GM18909 (cell line): ENCODE measurements around the gene ZBED5.
A peak's percentile ranks its signal among the peaks of the same experiment; 100 is the strongest.
"Not testable (repeated sequence)": the region's sequence is repeated elsewhere in the genome, so short reads cannot be mapped to it uniquely, and the experiment has no call there.

Source experiments
- ATAC-seq: cut with Tn5 transposase; IDR thresholded peaks from one replicate; pipeline ENCODE4 v1.9.1; 2021; ENCODE audit warnings: mild to moderate bottlenecking; ENCODE audit not compliant: unreplicated experiment, poor library complexity

ZBED5 gene

DNA sequence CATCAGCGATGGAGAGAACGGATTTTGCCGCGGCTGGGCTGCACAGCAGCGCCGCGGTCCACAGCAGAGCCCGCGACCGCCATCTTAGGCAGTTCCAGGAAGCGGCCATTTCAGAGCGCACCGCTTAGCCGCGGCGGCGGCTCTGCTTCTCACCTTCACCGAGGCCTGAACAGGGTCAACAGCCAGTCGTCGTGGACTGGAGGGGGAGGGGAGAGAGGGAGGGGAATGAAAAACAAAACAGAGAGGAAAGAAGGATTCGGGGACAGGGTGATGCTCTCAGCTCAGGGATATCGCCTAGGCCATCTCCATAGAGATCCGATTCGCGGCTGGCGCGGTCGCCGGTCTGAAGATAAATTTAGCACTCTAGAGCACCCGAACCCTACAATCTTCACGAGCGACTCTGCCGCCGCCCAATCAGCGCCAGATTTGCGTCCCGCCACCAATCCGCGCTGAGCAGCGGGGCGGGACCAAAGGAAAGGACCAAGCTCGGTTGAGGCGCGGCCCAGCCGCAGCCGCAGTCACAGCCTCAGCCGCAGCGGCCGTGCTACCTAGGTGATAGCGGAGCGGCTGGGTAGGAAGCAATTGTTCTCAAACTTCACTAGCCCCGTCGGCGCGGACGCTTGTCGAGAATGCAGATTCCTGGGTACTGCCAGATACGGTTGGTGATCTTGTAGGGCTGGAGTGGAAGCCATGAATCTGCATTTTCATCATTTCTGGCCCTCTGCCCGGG, at the start of gene ZBED5:
Gene ZBED5, minus strand, starts transcription at position 345 of the 730 bp plus-strand sequence. CDS start 3,108 bp downstream, outside the sequence.
- ATAC-seq, result peak; percentile 93

GRCh38 chr11:10906521-10906920, 48.7 kb upstream of the ZBED5 start:
- no peak for ATAC-seq

DNA sequence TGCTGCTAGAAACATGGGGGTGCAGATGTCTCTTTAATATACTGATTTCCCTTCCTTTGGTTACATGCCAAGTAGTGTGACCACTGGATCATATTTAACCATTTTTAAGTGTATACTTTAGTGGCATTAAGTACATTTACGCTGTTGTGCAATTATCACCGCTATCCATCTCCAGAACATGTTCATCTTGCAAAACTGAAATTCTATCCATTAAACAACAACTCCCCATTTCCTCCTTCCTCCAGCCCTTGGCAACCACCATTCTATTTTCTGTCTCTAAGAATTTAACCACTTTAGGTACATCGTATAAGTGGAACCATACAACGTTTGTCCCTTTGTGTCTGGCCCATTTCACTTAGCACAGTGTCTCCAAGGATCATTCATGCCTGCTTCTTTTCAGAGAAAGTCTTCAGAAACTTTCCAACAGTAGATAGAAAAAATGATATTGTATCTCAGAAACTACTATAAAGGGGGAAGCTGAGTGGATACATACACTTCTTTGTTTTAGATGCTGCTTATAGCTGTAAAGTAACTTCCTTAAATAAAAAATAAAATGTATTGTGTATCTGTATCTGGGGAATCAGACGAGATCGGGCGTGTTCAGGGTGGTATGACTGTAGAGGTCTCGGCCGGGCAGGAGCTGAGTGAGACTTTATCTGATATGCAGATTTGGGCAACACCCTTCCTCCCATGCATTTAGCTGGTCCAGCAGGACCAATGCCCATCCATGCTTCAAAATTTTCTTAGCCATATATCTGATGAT, 44.6 kb upstream of the ZBED5 start:
- no peak for ATAC-seq

GRCh38 chr11:10900681-10901415, 43.0 kb upstream of the ZBED5 start:
- no peak for ATAC-seq

DNA sequence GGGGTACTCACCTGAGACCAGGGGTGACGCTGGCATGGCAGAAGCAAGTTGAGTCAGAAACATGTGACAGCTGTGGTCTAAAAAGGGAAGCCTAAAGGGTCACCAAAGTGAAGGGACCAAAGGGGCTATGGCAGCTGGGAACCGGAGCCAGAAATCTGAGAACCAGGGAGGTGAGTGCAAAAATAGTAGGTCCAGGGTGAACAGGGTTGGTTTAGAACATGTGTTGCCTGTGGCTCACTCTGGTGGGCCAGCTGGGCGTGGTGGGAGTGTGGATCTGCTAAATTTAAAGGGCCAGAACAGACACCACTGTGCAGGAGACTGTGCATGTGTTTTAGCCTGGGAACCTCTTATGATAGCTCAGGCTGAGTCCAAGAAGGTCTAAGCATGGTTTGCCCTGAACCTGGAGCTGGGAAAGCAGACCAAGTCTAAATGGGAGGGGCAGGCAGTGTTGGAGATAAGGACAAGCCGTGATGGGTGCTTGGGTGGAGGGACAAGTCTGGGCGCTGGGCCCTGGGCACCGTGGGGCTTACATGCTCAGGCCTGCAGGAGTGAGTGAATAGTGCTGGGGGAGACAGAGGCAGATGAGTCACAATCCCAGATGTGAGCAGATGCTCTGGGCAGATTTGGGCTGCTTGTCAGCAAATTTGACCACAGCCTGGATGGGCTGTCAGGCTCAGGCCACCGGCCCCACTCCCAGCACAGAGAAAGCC, 41.4 kb upstream of the ZBED5 start:
- ATAC-seq, result no peak

- ATAC-seq, result no peak
Measured at GRCh38 chr11:10898763-10899025, 40.8 kb upstream of the ZBED5 start.

- no peak for ATAC-seq
Measured at GRCh38 chr11:10898003-10898762, 40.3 kb upstream of the ZBED5 start.

DNA sequence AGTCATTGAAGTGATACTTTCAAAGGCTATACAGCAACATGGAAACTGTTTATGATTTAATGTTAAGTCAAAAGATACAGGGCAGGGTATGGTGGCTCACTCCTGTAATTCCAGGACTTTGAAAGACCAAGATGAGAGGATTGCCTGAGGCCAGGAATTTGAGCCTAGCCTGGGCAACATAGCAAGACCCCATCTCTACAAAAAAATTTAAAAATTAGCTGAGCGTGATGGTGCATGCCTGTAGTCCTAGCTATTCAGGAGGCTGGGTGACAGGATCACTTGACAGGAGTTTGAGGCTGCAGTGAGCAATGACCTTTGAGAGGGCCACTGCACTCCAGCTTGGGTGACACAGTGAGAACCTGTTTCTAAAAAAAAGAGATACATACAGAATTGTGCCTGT, 39.3 kb upstream of the ZBED5 start:
- no peak for ATAC-seq

GRCh38 chr11:10896493-10896892, 38.6 kb upstream of the ZBED5 start:
- ATAC-seq, result no peak

DNA sequence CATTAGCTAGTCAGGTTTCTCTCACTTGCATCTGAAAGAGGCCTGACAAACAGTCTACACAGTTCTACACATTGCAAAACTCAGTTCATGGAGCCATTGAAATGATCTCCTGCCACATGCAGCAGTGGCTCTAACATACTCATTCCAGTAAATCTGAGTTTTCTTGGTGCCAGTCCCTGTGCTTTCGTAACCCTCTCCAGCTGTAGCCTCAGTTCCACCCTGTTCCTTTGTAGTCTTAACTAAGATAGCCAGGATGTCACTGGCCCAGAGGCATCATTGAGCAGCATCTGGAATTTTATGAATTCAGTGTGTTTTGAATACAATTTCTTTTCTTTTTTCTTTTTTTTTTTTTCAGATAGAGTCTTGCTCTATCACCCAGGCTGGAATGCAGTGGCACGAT, 37.4 kb upstream of the ZBED5 start:
- no peak for ATAC-seq

- no peak for ATAC-seq
Measured at GRCh38 chr11:10894666-10895065, 36.8 kb upstream of the ZBED5 start.

- ATAC-seq, result no peak
Measured at GRCh38 chr11:10893714-10894151, 35.9 kb upstream of the ZBED5 start.

GRCh38 chr11:10892250-10892649, 34.4 kb upstream of the ZBED5 start:
- no peak for ATAC-seq

DNA sequence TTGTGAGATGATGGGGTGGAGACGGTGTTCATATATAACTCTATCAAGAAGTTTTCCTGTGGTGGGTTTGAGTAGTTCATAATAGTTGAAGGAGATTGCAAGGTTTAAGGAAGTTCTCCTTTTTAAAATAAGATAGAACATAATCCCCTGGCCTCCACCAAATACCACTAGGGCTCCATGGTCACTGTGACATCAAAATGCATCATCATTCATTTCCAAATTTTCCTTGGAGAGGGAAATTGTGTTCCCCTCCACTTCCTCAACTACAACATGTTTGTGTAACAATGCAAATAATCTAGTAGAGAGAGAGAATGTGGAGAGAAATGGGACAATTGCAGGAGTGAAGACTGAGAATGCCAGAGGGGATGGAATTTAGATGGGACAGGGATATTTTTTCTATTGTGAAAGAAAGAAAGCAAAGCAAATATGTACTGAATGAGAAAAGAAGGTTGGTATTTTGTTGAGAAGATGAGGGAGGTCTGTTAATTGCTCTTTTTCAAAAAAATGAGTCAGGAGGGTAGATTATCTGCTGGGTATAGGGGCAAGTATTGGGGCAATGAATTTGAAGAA, 33.4 kb upstream of the ZBED5 start:
- ATAC-seq, result no peak

- not testable (repeated sequence) for ATAC-seq
Measured at GRCh38 chr11:10890083-10890482, 32.2 kb upstream of the ZBED5 start.

GRCh38 chr11:10887307-10887706, 29.5 kb upstream of the ZBED5 start:
- no peak for ATAC-seq

- no peak for ATAC-seq
Measured at GRCh38 chr11:10886652-10887250, 28.9 kb upstream of the ZBED5 start.

DNA sequence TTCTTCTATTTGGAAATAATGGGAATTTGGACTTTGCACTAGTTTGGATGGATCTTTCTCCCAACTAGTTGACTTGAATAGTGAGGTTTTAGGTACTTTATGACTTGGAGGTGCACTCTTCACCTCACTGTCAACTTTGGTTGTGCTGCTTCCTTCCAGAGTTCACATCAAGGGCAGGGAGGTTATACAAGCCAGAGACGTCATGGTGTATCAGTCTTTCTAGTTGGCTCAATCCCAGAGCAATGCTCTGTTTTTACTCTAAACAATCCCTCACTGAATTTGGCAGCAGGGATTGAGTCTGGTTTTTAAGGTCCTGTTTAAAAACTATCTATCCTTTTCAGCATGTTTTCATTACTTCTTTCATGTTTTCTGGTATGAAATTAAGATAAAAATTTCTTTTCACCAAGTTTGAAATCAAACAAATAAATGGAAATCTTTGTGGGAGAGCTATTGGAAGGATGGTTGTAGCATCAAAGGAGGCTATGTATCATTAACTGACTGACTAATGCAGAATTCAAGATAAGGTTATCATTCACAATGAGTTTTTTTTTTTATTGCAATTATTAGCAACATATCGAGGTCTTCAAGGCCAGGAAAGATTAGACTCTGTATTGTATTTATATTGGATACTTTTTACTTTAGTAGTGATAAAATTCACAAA, 28.0 kb upstream of the ZBED5 start:
- no peak for ATAC-seq

DNA sequence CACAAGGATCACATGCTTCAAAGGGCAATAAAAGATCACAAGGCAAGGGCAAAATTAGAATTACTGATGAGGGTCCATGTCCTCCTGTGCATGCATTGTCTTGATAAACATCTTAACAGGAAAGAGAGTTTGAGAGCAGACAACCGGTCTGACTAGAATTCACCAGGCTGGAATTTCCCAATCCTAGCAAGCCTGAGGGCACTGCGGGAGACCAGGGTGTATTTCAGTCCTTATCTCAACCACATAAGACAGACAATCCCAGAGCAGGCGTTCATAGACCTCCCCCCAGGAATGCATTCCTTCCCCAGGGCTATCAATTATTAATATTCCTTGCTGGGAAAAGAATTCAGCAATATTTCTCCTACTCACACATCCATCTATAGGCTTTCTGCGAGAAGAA, 26.4 kb upstream of the ZBED5 start:
- ATAC-seq, result not testable (repeated sequence)
